HL-60 (cell line): ENCODE results near the gene SPEN.

ENCODE experiments used
- GABPA ChIP-seq: IDR thresholded peaks from 2 replicates; pipeline ENCODE4 v1.6.1; 2012; ENCODE audit warnings: low read depth
- REST ChIP-seq: IDR thresholded peaks from 2 replicates; pipeline ENCODE4 v1.6.1; 2012; ENCODE audit warnings: low read depth; ENCODE audit not compliant: insufficient replicate concordance
- TF ChIP-seq, protein P1 (sequence below): IDR thresholded peaks from one replicate; pipeline ENCODE4 v1.5.1; 2011; ENCODE audit warnings: low read length, control low read depth, inconsistent platforms; ENCODE audit not compliant: insufficient read depth

DNA sequence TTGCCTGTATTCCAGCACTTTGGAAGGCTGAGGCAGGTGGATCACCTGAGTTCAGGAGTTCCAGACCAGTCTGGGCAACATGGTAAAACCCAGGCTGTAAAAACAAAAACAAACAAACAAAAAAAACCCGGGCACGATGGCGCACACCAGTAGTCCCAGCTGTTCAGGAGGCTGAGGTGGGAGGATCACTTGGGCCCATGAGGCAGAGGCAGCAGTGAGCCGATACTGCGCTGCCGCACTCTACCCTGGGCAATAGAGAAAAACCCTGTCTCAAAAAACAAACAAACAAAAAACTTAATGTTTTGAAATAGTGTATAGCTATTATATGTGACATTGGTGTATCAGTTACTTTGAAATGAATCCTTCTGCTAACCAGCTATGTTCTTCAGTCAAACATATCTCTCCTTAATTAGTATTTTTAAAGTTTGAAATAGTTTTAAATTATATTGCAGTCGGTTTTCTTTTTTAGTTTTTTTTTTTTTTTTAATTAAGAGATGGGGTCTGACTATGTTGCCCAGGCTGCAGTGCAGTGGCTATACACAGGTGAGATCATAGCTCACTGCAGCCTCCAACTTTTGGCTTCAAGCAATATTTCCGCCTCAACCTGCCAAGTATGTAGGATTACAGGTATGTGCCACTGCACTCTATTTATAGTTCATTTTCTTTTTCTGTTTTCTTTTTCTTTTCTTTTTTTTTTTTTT is 11.3 kb downstream of the SPEN start:
- TF ChIP-seq, protein P1, sequence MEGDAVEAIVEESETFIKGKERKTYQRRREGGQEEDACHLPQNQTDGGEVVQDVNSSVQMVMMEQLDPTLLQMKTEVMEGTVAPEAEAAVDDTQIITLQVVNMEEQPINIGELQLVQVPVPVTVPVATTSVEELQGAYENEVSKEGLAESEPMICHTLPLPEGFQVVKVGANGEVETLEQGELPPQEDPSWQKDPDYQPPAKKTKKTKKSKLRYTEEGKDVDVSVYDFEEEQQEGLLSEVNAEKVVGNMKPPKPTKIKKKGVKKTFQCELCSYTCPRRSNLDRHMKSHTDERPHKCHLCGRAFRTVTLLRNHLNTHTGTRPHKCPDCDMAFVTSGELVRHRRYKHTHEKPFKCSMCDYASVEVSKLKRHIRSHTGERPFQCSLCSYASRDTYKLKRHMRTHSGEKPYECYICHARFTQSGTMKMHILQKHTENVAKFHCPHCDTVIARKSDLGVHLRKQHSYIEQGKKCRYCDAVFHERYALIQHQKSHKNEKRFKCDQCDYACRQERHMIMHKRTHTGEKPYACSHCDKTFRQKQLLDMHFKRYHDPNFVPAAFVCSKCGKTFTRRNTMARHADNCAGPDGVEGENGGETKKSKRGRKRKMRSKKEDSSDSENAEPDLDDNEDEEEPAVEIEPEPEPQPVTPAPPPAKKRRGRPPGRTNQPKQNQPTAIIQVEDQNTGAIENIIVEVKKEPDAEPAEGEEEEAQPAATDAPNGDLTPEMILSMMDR: no peak
- TF ChIP-seq REST (no peak), GABPA (no peak)
